Measurements from ENCODE around the gene TUBGCP3. TPM values are rescaled to one million over a fixed set of nuclear protein-coding genes. Genes with fewer than 3 reads are reported as not detected.
"Not testable (repeated sequence)": the region's sequence is repeated elsewhere in the genome, so short reads cannot be mapped to it uniquely, and the experiment has no call there.

The TUBGCP3 gene
- total and polyA plus RNA-seq, 2 experiments from 2014 or later = 12.0 to 12.2 TPM

GRCh38 chr13:112554214-112554850 is 33.6 kb downstream of the TUBGCP3 start:
- H3F3A ChIP-seq (ENCODE audit: insufficient read depth) = no peaks in the 10 kb centered on the region
- no peak overlapping the region for H3K4me2 ChIP-seq (ENCODE audit: unreplicated experiment)
- H3K79me2 ChIP-seq (ENCODE audit: insufficient read depth) = no peaks in the 10 kb centered on the region
- no peak overlapping the region for H2AFZ ChIP-seq
- no peaks in the 10 kb centered on the region for H3K4me1 ChIP-seq (ENCODE audit: insufficient read depth)
- no peaks in the 10 kb centered on the region for H4K20me1 ChIP-seq (ENCODE audit: insufficient read depth)
- no peak overlapping the region for H3K9ac ChIP-seq
- no peaks in the 10 kb centered on the region for H3K9me3 ChIP-seq (ENCODE audit: low read depth)
- H3K9me2 ChIP-seq (ENCODE audit: insufficient read depth) = no peaks in the 10 kb centered on the region
- H3K4me3 ChIP-seq = no peak overlapping the region
- TF ChIP-seq EZH2phosphoT487 (IDR thresholded peaks at IDR 0.05; ENCODE audit: insufficient read depth, low read depth) (no peak), EZH2 (IDR thresholded peaks at IDR 0.05; ENCODE audit: insufficient read depth, poor library complexity, severe bottlenecking) (no peak)
- H3K27ac ChIP-seq = no peak overlapping the region
- peaks cover 19% of the 10 kb centered on the region; the same call in 1 of the 2 replicates for H3K36me3 ChIP-seq (ENCODE audit: low read depth)
- no peaks in the 10 kb centered on the region for H3K27me3 ChIP-seq (replicated peaks; ENCODE audit: insufficient read depth)
- in situ Hi-C loops (cut with MboI) = no loop called here
- no peak for DNase-seq
- WGBS, 2 experiments (ENCODE audit: low coverage in 1 of 2, low lambda C conversion rate in 2 of 2, missing lambda C conversion rate in 2 of 2) = 90 to 93% methylated on average over 7 of the region's 7 CpGs

GRCh38 chr13:112548975-112549374 is 39.0 kb downstream of the TUBGCP3 start:
- H3K4me2 ChIP-seq (ENCODE audit: unreplicated experiment); DNase-seq; H3K9me3 ChIP-seq (ENCODE audit: low read depth); in situ Hi-C loops (cut with MboI); H4K20me1 ChIP-seq (ENCODE audit: insufficient read depth); H3K9ac ChIP-seq; H3K9me2 ChIP-seq (ENCODE audit: insufficient read depth); H3K79me2 ChIP-seq (ENCODE audit: insufficient read depth); H3K4me3 ChIP-seq; H3K27me3 ChIP-seq (replicated peaks; ENCODE audit: insufficient read depth); H2AFZ ChIP-seq; H3K27ac ChIP-seq: not testable (repeated sequence)
- H3F3A ChIP-seq (ENCODE audit: insufficient read depth) = peaks cover 18% of the 10 kb centered on the region
- 98 to 100% methylated on average over 5 of the region's 5 CpGs for WGBS, 2 experiments (ENCODE audit: low coverage in 1 of 2, low lambda C conversion rate in 2 of 2, missing lambda C conversion rate in 2 of 2)
- H3K36me3 ChIP-seq (ENCODE audit: low read depth) = peaks cover 13% of the 10 kb centered on the region
- H3K4me1 ChIP-seq (ENCODE audit: insufficient read depth) = peaks cover 12% of the 10 kb centered on the region

DNA sequence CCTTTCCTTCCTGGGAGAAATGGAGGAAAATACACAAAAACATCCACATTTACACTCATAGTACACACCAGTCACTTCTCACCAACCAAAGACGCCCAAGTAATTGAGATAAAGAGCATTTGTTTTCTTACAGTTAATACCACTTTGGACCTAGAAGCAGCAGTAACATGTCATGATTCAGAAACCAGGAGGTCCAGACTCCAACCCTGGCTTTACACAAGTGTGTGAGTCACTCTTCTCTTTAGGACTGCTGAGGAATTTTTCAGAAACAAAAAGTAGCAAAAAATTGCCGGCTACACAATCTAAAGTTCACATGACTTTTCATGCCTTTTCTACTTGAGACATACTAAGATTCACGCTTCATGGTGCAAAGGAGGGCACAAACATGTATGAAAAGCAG is 42.1 kb downstream of the TUBGCP3 start:
- in situ Hi-C loops (cut with MboI) = no loop called here
- TF ChIP-seq EZH2phosphoT487 (IDR thresholded peaks at IDR 0.05; ENCODE audit: insufficient read depth, low read depth) (no peak), EZH2 (IDR thresholded peaks at IDR 0.05; ENCODE audit: insufficient read depth, poor library complexity, severe bottlenecking) (no peak)
- H4K20me1 ChIP-seq (ENCODE audit: insufficient read depth) = no peaks in the 10 kb centered on the region
- DNase-seq = peak; percentile 88
- peaks cover 12% of the 10 kb centered on the region for H3K4me1 ChIP-seq (ENCODE audit: insufficient read depth)
- no peak overlapping the region for H3K4me2 ChIP-seq (ENCODE audit: unreplicated experiment)
- WGBS, 2 experiments (ENCODE audit: low coverage in 1 of 2, low lambda C conversion rate in 2 of 2, missing lambda C conversion rate in 2 of 2) = 68 to 77% methylated on average over 3 of the region's 3 CpGs
- no peaks in the 10 kb centered on the region for H3K9me2 ChIP-seq (ENCODE audit: insufficient read depth)
- H2AFZ ChIP-seq = no peak overlapping the region
- no peaks in the 10 kb centered on the region; the same call in 1 of the 2 replicates for H3K79me2 ChIP-seq (ENCODE audit: insufficient read depth)
- H3K9ac ChIP-seq = no peak overlapping the region
- H3F3A ChIP-seq (ENCODE audit: insufficient read depth) = peaks cover 18% of the 10 kb centered on the region
- peaks cover 13% of the 10 kb centered on the region for H3K36me3 ChIP-seq (ENCODE audit: low read depth)
- no peak overlapping the region for H3K4me3 ChIP-seq
- H3K9me3 ChIP-seq (ENCODE audit: low read depth) = no peaks in the 10 kb centered on the region
- no peaks in the 10 kb centered on the region for H3K27me3 ChIP-seq (replicated peaks; ENCODE audit: insufficient read depth)
- peak overlapping the region; percentile 55 for H3K27ac ChIP-seq

DNA sequence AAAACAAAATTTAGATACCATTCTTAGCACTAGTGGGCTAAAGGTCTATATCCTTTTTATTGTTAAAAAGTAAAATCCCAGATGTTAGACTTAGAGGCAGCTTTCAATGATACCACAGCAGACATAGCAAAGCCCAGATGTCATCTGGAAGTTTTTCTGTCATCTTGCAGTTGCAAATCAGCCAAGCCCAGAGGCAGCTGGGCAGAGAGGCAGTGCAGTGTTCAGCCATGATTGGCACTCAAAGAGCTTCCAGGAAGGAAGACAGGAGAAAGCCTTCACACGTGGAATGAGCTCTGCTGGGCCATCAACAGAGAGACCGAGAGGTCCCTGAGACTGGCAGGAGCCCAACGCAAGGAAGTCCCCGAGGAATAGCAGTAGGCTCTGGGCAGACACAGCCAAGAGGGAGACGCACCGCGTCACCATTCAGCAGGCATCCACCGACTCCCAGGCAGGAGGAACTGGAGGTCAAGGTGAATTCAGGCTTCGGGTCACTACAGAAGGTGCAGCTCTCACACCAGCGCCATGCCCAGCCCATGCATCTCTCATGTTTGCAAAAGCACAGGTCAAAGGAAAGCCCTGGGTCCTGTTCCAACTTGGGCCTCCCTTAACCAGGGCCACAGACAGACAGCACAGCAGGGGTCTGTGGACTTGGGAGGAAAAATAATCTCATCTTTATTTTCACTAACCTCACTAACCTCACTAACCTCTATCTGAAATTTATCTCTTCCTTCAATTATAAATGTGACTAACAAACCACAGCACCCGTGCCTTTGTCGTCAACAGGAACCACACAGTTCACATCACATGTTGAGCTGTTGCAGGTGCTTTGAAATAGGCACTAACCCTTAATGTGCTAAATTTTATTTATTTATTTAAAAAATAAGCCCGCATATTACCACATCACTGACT is 54.9 kb downstream of the TUBGCP3 start:
- Histone ChIP-seq H2AFZ (no peak overlapping the region), H3K27ac (no peak overlapping the region)
- 68% methylated on average over 13 of the region's 13 CpGs for WGBS, 2 experiments (ENCODE audit: low coverage in 1 of 2, low lambda C conversion rate in 2 of 2, missing lambda C conversion rate in 2 of 2)

More for the DNA sequence above, 54.9 kb downstream of the TUBGCP3 start:
- Histone ChIP-seq H3K36me3 (ENCODE audit: low read depth) (no peaks in the 10 kb centered on the region), H3K9me3 (ENCODE audit: low read depth) (no peaks in the 10 kb centered on the region), H3K9ac (no peak overlapping the region), H4K20me1 (ENCODE audit: insufficient read depth) (no peaks in the 10 kb centered on the region), H3K9me2 (ENCODE audit: insufficient read depth) (0 out of 2 replicates have a peak, but pooled peaks cover 3% of the 10 kb centered on the region), H3K27me3 (replicated peaks; ENCODE audit: insufficient read depth) (no peaks in the 10 kb centered on the region), H3K4me1 (ENCODE audit: insufficient read depth) (no peaks in the 10 kb centered on the region), H3K79me2 (ENCODE audit: insufficient read depth) (no peaks in the 10 kb centered on the region), H3K4me3 (no peak overlapping the region), H3K4me2 (ENCODE audit: unreplicated experiment) (no peak overlapping the region), H3F3A (ENCODE audit: insufficient read depth) (no peaks in the 10 kb centered on the region)
- in situ Hi-C loops (cut with MboI) = no loop called here
- TF ChIP-seq EZH2phosphoT487 (IDR thresholded peaks at IDR 0.05; ENCODE audit: insufficient read depth, low read depth) (no peak), EZH2 (IDR thresholded peaks at IDR 0.05; ENCODE audit: insufficient read depth, poor library complexity, severe bottlenecking) (no peak)
- no peak for DNase-seq
